HG03139 (cell line): ENCODE measurements around the gene TPGS1.

Source experiments
- ATAC-seq: cut with Tn5 transposase; IDR thresholded peaks from one replicate; pipeline ENCODE4 v1.9.1; 2021; ENCODE audit not compliant: unreplicated experiment

The TPGS1 gene

DNA sequence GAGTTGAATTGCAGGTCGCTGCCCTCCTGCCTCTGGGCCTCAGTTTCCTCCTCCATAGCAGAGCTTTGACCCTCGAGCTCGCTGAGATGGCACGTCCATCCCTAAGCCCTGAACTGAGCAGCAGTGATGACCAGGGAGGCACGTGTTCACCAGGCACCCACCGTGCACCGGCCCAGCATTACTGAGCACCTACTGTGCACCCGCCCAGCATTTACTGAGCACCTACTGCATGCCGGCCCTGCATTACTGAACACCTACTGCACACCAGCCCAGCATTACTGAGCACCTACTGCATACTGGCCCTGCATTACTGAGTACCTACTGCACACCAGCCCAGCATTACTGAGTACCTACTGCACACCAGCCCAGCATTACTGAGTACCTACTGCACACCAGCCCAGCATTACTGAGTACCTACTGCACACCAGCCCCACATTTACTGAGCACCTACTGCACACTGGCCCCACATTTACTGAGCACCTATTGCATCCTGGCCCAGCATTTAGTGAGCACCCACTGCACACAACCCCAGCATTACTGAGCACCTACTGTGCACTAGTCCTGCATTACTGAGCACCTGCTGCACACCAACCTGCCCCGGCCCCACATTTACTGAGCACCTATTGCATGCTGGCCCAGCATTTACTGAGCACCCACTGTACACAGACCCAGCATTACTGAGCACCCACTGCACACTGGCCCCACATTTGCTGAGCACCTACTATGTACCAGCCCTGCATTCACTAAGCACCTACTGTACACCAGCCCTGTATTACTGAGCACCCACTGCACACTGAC lies 6.3 kb downstream of the TPGS1 start:
- no peak for ATAC-seq

DNA sequence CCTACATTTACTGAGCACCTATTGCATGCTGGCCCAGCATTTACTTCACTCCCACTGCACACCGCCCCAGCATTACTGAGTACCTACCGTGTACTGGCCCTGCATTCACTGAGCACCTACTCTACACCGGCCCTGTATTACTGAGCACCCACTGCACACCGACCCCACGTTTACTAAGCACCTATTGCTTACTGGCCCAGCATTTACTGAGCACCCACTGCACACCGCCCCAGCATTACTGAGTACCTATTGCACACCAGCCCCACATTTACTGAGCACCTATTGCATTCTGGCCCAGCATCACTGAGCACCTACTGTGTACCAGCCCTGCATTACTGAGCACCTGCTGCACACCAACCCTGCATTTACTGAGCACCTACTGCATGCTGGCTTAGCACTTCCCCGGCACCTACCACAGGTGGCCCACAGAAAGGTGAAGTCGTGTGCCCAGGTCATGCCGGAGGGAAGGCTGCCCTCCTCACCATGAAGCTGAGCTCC lies 6.9 kb downstream of the TPGS1 start:
- ATAC-seq = no peak

DNA sequence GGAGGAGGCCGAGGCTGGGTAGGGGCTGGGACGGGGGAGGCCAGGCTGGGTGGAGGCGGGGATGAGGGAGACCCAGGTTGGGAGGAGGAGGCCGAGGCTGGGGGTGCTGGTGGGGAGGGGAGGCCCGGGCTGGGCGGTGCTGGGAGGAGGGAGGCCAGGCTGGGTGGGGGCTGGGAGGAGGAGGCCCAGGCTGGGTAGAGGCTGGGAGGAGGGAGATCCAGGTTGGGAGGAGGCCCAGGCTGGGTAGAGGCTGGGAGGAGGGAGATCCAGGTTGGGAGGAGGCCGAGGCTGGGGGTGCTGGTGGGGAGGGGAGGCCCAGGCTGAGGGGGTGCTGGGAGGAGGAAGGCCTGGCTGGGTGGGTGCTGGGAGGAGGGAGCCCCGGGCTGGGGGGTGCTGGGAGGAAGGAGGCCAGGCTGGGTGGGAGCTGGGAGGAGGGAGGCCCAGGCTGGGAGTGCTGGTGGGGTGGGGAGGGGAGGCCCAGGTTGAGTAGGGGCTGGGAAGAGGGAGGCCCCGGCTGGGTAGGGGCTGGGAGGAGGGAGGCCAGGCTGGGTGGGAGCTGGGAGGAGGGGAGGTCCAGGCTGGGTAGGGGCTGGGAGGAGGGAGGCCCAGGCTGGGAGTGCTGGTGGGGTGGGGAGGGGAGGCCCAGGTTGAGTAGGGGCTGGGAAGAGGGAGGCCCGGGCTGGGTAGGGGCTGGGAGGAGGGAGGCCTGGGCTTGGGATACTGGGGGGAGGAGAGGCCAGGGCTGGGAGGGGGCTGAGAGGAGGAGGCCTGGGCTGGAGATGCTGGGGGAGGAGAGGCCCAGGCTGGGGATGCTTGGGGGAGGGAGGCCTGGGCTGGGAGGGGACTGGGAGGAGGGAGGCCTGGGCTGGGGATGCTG lies 10.7 kb downstream of the TPGS1 start:
- ATAC-seq = no peak

DNA sequence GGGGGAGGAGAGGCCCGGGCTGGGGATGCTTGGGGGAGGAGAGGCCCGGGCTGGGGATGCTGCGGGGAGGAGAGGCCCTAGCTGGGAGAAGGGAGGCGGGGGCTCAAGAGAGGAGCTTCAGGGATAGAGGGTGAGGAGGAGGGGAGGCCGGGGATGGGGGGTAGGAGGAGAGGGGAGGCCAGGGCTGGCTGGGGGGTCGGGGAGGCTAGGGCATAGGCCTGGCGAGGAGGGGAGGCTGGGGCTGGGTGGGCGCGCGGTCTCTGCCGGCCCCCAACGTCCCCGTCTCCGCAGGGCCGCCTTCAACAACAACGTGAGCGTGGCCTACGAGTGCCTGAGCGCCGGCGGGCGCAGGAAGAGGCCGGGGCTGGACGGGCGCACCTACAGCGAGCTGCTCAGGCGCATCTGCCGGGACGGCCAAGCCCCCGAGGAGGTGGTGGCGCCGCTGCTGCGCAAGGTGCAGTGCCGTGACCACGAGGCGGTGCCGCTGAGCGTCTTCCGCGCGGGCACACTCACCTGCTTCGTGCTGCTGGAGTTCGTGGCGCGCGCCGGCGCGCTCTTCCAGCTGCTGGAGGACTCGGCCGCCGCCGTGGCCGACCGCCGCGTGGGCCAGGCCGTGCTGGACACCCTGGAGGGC lies 11.4 kb downstream of the TPGS1 start:
- no peak for ATAC-seq

DNA sequence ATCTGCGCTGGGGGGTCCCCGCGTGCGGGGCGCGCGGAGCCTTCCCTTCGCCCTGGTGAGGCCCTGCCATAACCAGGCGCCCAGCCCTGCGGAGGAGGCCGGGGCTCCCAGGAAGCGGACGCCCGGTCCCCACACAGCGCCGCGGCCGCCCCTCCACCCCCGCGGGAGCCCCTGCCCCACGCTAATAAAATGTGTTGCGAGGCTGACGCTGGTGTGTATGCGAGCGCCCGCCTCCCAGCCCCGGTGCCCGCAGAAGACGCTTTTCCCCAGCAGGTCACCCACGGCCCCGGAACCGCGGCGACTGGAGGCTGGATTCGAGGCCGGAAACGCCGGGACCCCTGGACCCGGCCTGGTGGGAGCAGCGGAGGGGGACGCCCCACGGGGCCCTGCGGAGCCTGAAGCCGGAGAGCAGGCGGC lies 12.2 kb downstream of the TPGS1 start:
- ATAC-seq = no peak

DNA sequence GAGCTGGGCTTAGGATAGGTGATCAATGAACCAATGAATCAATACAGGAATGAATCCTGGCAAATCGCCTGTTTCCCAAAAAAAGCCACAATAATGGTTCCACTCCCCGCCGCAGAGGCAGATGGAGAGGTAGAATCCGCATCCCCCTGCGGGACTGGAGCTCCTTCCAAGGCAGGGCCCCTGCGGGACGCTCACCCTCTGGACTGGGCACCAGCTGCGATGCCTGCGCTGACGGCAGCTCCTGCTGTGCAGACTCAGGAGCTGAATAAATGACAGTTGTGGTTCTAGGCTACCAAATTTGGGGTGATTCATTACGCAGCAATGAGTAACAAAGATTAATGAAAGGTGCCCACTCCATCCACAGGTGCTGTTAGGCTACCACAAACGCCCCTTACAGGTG lies 15.4 kb downstream of the TPGS1 start:
- ATAC-seq = no peak

DNA sequence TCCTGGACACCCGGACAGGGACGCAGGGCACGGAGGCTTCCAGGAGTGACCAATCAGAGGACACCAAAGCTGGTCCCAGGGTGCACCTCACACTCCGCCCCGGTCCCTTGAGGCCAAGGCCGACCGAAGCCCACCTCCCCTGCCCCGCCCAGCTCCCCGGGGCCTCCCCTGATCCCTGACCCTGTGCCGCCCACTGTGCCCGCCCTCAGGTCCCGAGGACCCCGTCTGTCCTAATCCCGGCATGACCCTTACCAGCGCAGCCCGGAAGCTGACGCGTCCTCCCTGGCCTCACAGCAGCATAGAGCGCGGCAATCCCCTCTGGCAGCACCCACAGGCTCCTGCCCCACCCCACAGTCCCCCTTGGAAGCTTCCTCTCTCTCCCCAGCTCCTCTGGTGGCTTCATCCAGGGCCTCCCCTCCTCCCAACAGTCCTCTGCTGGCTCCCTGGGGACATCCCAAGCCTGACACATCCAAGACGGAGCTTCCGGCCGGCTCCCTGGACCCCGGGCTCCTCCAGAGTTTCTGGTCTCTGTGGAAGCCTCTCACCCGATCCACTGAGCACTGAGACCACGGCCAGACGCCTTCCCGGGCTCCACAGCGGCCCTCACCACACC lies 16.9 kb downstream of the TPGS1 start:
- no peak for ATAC-seq

DNA sequence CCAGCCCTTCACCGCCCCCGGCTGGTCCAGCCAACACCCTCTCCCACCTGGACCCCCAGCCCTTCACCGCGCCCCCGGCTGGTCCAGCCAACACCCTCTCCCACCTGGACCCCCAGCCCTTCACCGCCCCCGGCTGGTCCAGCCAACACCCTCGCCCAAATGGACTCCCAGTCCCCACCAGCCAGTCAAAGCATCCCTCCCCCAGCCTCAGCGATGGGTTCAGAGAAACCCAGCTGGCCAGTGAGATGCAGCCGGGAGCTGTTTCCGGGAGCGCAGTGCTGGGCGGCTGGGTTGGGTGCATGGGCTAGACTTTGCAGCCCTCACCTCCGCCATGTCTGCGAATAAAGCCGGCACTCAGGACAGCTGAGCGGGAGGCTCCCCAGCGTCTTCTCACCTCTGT lies 17.7 kb downstream of the TPGS1 start:
- no peak for ATAC-seq

DNA sequence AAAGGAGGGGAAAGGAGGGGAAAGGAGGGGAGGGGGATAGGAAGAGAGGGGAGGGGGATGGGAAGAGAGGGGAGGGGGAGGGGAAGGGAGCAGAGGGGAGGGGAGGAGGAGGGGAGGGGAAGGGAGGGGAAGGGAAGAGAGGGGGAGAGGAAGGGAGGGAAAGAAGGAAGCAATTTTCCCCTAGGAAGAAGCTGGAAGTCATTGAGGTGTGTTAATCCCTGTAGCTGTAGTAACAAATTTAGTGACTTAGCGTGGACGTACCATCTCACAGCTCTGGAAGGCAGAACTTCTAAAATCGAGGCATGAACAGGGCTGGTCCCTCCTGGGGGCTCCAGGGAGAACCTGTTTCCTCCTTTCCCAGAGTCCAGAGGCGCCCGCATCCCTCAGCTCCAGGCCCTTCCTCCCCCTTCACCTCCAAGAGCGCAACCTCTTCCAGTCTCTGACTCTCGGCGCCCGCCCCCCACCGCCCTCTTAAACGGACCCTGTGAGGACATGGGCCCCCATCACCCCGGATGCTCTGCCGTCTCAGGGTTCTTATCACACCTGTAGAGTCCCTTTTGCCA lies 18.6 kb downstream of the TPGS1 start:
- ATAC-seq = no peak

DNA sequence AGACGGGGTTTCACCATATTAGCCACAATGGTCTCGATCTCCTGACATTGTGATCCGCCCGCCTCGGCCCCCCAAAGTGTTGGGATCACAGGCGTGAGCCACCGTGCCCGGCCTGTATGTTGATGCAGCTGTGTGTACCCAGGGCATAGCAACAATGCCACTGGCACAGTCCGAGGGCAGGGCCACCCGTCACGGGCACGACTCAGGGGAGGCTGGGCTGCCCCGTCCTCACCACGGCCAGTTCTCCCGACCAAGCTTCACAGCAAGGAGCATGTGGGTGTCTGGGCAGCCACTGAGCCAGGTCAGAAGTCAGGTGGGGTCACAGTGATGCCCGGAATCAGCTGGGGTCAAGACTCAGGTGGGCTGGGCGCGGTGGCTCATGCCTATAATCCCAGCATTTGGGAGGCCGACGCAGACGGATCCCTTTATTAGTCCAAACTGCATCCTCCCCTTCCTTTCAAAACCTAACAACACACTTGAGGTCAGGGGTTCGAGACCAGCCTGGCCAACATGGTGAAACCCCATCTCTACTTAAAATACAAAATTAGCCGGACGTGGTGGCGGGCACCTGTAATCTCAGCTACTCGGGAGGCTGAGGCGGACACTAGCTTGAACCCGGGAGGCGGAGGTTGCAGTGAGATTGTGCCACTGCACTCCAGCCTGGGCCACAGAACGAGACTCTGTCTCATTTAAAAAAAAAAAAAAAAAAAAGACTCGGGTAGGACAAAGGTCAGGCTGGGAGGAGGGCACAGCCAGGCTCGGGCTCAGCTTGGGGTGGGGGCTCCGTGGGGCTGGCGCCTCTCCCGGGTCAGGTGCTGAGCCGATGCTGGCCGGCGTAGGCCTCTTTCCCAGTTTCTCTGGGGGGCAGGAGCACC lies 23.1 kb downstream of the TPGS1 start:
- no peak for ATAC-seq

DNA sequence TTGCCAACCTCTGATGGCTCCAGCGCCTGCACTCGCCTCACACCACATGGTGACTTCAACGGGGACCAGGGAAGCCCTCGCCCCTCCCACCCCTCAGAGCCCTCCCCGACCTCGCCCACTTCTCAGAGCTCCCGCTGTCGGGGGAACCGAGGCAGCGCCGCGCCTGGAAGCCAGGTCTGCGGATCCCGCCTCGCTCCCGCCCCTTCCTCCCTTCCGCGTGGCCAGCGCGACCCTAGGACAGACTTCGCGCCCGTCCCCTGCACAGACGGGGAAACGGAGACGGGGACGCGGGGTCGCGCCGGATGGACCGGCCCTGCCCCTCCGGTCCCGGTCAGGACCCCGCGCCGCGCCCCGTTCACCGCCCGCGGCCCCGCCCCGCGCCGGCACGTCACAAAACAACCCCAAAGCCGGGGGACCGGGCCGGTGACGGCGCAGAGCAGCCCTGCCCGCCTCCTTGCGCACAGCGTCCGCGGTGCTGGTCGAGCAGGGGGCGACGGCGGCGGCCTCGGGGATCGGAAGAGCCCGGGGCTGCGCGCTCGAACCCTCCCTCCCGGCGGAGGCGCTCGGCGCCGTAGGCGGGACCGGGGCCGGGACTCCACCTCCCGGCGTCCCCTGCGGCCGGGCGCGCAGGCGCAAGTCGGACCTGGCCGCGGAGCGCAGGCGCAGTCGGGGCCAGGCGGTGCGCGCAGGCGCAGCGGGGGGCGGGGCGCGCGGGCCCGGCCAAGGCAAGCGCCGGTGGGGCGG lies 23.9 kb downstream of the TPGS1 start:
- ATAC-seq = peak; percentile 56

DNA sequence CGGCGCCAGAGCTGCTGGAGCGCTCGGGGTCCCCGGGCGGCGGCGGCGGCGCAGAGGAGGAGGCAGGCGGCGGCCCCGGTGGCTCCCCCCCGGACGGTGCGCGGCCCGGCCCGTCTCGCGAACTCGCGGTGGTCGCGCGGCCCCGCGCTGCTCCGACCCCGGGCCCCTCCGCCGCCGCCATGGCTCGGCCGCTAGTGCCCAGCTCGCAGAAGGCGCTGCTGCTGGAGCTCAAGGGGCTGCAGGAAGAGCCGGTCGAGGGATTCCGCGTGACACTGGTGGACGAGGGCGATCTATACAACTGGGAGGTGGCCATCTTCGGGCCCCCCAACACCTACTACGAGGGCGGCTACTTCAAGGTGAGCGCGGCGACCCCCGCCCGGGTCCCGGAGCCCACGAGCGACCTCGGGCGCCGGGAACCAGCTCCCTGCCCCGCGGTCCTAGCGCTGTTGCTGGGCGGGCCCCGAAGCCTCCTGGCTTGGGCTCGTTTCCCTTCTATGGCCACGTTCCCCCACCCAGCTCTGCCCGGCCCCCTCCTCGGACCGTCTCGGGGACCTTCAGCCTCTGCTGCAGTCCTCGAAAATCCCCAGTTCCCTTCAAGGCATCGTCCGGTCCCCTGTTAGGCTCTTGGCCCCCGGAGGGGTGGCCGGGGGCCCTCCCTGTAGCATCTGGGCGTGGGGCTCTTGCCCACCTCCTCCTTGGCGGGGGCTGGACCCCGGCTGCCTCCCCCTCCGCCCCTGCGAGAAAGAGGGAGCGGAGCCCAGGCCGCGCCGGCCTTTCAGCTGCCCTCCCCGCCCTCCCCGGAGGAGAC lies 24.7 kb downstream of the TPGS1 start, which contains the start of gene CDC34:
CDC34 (plus strand) TSS at position 8 of the 808 bp plus-strand sequence; CDS start at position 180, 172 bp downstream.
- no peak for ATAC-seq

DNA sequence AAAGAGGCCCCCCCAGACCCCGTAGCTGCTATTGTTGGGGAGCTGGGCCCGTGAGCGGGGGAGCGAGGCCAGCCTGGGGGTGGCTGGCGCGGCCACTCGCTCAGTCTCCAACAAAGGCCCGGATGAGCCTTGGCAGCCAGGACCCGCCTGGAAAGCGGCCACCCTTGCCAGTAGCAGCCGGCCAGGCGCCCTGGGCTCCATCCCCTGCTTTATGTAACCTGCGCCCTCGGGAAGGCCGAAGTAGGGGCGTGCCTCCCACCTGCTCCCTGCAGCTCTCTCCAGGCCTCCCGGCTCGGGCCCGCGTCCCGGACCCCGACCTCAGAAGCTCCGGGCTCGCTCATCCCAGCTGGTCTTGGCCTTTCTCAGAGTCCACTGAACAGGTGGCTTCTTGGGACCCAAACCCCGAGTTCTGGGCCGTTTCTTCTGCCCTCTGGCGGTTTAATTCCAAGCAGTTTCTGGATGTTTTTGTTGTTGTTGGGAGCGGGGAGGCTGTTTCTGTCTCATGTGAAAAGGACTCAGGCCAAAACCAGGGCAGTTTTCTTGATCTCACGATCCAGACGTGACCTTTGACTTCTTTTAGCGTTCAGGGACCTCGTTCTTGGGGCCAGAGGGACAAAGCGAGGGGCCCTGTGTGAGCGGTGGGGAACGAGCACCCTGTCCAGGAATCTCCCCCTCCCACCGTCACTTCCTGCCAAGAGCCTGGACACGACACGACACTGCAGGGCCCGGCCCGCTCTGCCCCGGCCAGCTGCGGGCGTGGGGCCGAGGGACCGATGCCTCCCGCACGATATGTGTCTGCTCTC lies 25.5 kb downstream of the TPGS1 start:
- ATAC-seq = no peak

DNA sequence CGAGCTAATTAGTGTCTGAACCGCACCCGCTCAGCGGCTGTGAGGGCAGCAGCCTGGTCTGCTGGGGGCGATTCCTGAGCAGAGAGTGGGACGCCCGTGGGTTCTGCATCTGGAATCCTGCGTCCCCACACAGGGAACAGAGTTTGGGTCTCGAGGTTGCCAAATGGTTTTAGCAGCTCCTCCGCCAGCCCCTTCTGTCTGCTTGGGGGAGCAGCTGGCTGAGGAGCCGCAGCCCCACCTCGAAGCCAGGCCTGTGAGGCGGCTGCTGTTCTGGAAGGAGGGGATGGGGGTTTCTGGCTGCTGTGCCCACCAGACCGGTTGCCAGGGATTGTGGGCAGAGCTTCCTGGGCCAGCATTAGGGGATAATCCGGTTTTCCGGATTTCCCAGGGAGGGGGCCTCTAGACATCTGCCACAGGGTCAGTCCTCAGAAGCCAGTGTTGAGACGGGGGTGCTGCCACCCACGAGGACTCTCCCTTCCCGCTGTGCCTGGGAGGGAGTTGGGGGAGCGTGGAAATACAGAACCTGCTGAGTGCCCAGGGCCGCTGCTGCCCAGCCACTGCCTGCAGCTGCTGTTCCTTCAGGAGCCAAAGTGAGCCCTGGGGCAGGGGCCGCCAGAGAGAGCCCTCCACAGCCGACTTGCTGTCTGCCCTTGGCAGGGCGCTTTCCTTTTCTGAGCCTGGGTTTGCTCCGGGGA lies 26.2 kb downstream of the TPGS1 start:
- no peak for ATAC-seq

DNA sequence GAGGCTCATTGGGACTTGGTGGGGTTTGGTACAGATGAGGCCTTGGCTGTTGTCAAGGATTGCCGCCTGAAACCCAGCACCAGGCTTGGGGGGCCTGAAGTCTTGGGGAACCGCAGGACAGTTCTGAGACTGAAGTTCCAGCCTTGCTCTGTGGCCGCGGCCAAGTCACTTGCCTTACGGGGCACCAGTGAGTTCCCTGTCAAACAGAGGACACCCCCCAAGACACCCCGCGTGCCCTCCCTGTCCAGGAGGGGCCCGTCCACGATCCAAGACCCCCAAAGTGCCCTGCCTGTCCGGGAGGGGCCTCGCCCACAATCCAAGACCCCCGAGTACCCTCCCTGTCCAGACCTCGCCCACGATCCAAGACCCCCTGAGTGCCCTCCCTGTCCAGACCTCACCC lies 26.8 kb downstream of the TPGS1 start:
- no peak for ATAC-seq

DNA sequence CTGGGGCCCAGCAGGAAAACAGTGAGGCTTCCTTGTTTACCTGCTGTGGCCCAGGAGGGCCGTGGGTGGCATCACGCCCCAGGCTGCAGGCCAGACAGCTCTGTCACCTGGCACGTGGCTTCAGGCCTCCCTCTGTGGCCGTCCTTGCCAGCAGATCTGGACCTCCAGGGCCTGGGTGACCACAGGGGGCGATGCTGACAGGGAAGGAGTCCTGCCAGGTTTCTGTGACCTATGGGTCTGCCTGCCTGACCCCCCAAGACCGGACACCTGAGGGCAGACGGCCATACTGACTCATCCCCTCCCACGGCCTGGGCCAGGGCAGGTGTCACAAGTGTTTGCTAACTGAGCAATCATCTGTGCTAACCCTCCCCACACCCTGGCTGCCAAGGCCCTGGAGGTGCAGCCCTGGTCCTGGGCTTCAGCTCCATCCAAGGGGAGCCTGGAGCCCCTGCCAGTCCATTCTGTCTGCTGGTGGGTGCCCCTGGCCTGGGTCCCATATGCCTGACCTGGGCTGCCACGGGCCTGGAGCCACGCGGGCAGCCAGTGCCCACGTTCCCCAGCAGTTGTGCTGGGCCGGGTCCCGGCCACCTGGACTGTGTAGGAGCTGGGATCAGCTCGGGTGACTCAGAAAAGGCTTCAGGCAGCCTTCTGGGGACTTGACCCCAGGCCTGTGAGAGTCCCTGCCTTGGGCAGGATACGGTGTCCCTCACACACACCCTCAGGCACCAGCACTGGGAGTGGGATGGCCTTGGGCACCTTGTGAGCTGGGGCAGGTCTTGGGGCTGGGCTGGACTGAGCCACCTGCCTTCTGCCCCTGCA lies 27.9 kb downstream of the TPGS1 start:
- no peak for ATAC-seq
